Caco-2 (cell line): ENCODE measurements around the gene RD3L. TPM values are rescaled to one million over a fixed set of nuclear protein-coding genes. Genes with fewer than 3 reads are reported as not detected.

Experiments used
- BruUV-seq: library from RNA; stranded (reverse); fragments of 400-500 nt; replicated peaks from 2 replicates; lab custom pipeline; 2021; lab: Mats Ljungman, UMichigan
- CTCF ChIA-PET: fragments of 300-600 bp; sonication (Branson Sonifier 250); formaldehyde crosslinking; loops from one replicate; lab custom pipeline; 2022; ENCODE audit warnings: antibody characterized with exemption; lab: Charles Lee
- POLR2A ChIA-PET: fragments of 300-600 bp; sonication (Branson Sonifier 250); formaldehyde crosslinking; loops from one replicate; lab custom pipeline; 2022; ENCODE audit warnings: antibody characterized with exemption; lab: Charles Lee
- DNase-seq, 2 experiments: peaks; one replicate each; pipeline versions ENCODE4 v3.0.0 to v3.0.0-alpha.2; 2020 to 2022
- H3K27me3 ChIP-seq: replicated peaks from 2 replicates; pipeline ENCODE4 v1.6.0; 2011; ENCODE audit warnings: low read length; ENCODE audit not compliant: control insufficient read depth, insufficient read depth
- H3K36me3 ChIP-seq: 2 replicates; pipeline ENCODE4 v1.5.1; 2011; ENCODE audit warnings: low read length; ENCODE audit not compliant: control insufficient read depth, insufficient read depth
- H3K4me1 ChIP-seq: fragments of 250-450 bp; sonication (Bioruptor Pico); 2 replicates; pipeline ENCODE4 v1.5.1; 2020; ENCODE audit warnings: mild to moderate bottlenecking
- H3K4me3 ChIP-seq: 2 replicates; pipeline ENCODE4 v1.5.1; 2011; ENCODE audit warnings: low read depth, mild to moderate bottlenecking, control low read depth, low read length
- H3K9me3 ChIP-seq: fragments of 250-450 bp; sonication (Bioruptor Pico); 2 replicates; pipeline ENCODE4 v1.5.1; 2020; ENCODE audit warnings: mild to moderate bottlenecking, moderate library complexity
- H3K27ac Mint-ChIP-seq: one replicate; pipeline ENCODE4 v1.8.0; 2022; ENCODE audit warnings: mixed read lengths; ENCODE audit not compliant: unreplicated experiment
- H3K27me3 Mint-ChIP-seq: one replicate; pipeline ENCODE4 v1.8.0; 2022; ENCODE audit warnings: mixed read lengths; ENCODE audit not compliant: insufficient read depth, unreplicated experiment
- H3K36me3 Mint-ChIP-seq: one replicate; pipeline ENCODE4 v1.8.0; 2022; ENCODE audit warnings: mild to moderate bottlenecking, mixed read lengths; ENCODE audit not compliant: insufficient read depth, unreplicated experiment
- H3K4me1 Mint-ChIP-seq: one replicate; pipeline ENCODE4 v1.8.0; 2022; ENCODE audit warnings: low read depth, mixed read lengths; ENCODE audit not compliant: unreplicated experiment
- H3K4me3 Mint-ChIP-seq: one replicate; pipeline ENCODE4 v1.8.0; 2022; ENCODE audit warnings: mild to moderate bottlenecking, moderate library complexity, mixed read lengths; ENCODE audit not compliant: unreplicated experiment
- H3K9me3 Mint-ChIP-seq: one replicate; pipeline ENCODE4 v1.8.0; 2022; ENCODE audit warnings: mixed read lengths; ENCODE audit not compliant: unreplicated experiment
- intact Hi-C: fragments of 100-400 bp; cut with micrococcal nuclease; formaldehyde crosslinking; loops from one replicate; pipeline ENCODE4 v1.10.0; 2022; ENCODE audit not compliant: unreplicated experiment
- total RNA-seq: library from RNA; stranded (reverse); gene quantifications from 2 replicates; pipeline ENCODE4 v1.2.3, GENCODE V29; 2022
- TF ChIP-seq, protein P1 (sequence below), 2 experiments: fragments of 200-600 bp in 1 of 2; IDR thresholded peaks; 1 replicate in 1 of 2; 2 replicates in 1 of 2; pipeline versions ENCODE4 v1.5.1 to v1.8.0; 2011 to 2022; ENCODE audit warnings: antibody characterized with exemption in 1 of 2, control low read depth in 1 of 2, inconsistent platforms in 1 of 2, low read depth in 1 of 2, low read length in 1 of 2, mild to moderate bottlenecking in 1 of 2, moderate library complexity in 1 of 2; ENCODE audit not compliant: insufficient read depth in 1 of 2, severe bottlenecking in 1 of 2, unreplicated experiment in 1 of 2

RD3L gene
- total RNA-seq, 1 experiment from 2014 or later, result not detected

DNA sequence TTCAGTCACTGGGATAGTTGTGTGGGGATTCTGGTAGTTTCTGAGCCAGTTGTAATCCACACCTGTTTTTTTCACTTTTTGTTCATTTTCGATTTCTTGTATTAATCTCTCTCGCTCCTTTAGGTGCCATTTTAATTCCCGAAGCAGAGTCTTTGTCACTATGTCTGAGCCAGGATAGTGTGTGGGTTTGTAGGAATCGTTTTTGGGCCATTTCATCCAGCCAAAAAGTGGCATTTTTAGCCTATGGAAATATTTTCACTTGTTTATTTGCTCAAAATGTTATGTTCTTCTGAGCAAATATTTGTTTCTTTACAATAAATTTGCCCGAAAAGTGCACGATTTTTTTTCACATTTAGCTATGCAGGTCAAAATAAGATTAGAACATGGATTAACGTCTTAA is 867 bp downstream of the RD3L start:
- no peak for DNase-seq
- no TSS peak for BruUV-seq
- no peaks in the 10 kb centered on the region for H3K36me3 Mint-ChIP-seq
- ChIA-PET CTCF (no interaction called here), POLR2A (no interaction called here)
- no peaks in the 10 kb centered on the region for H3K9me3 Mint-ChIP-seq
- no peak overlapping the region for H3K4me3 Mint-ChIP-seq
- Histone ChIP-seq H3K4me3 (no peak overlapping the region), H3K9me3 (no peaks in the 10 kb centered on the region), H3K27me3 (no peaks in the 10 kb centered on the region), H3K36me3 (no peaks in the 10 kb centered on the region), H3K4me1 (no peaks in the 10 kb centered on the region)
- peaks cover 7% of the 10 kb centered on the region for H3K27me3 Mint-ChIP-seq
- H3K4me1 Mint-ChIP-seq, result no peaks in the 10 kb centered on the region
- intact Hi-C loops, result no loop called here
- TF ChIP-seq, protein P1, sequence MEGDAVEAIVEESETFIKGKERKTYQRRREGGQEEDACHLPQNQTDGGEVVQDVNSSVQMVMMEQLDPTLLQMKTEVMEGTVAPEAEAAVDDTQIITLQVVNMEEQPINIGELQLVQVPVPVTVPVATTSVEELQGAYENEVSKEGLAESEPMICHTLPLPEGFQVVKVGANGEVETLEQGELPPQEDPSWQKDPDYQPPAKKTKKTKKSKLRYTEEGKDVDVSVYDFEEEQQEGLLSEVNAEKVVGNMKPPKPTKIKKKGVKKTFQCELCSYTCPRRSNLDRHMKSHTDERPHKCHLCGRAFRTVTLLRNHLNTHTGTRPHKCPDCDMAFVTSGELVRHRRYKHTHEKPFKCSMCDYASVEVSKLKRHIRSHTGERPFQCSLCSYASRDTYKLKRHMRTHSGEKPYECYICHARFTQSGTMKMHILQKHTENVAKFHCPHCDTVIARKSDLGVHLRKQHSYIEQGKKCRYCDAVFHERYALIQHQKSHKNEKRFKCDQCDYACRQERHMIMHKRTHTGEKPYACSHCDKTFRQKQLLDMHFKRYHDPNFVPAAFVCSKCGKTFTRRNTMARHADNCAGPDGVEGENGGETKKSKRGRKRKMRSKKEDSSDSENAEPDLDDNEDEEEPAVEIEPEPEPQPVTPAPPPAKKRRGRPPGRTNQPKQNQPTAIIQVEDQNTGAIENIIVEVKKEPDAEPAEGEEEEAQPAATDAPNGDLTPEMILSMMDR (IDR thresholded peaks at IDR 0.05; ENCODE audit: insufficient read depth in 1 of 2, low read depth in 1 of 2, low read length in 1 of 2, severe bottlenecking in 1 of 2, unreplicated experiment in 1 of 2), result no peak
- no peak overlapping the region for H3K27ac Mint-ChIP-seq

DNA sequence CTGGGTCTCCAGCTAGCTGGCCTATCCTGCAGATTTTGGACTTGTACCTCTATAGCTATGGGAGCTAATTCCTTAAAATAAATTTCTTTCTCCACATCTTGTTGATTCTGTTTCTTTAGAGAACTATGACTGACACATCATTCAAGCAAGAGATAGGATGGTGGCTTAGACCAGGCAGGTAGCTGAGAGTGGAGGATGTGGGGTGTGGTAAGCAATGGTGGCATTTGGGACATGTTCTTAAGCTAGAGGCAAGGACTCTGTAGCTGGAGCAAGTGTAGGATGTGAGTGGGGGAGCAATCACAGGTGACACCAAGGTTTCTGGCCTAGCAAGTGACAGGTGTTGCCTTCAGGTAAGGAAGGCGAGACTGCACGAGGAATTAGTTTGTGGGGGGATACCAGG is 7.2 kb downstream of the RD3L start:
- no peaks in the 10 kb centered on the region for H3K9me3 Mint-ChIP-seq
- CTCF ChIA-PET, result no interaction called here
- BruUV-seq, result no TSS peak

DNA sequence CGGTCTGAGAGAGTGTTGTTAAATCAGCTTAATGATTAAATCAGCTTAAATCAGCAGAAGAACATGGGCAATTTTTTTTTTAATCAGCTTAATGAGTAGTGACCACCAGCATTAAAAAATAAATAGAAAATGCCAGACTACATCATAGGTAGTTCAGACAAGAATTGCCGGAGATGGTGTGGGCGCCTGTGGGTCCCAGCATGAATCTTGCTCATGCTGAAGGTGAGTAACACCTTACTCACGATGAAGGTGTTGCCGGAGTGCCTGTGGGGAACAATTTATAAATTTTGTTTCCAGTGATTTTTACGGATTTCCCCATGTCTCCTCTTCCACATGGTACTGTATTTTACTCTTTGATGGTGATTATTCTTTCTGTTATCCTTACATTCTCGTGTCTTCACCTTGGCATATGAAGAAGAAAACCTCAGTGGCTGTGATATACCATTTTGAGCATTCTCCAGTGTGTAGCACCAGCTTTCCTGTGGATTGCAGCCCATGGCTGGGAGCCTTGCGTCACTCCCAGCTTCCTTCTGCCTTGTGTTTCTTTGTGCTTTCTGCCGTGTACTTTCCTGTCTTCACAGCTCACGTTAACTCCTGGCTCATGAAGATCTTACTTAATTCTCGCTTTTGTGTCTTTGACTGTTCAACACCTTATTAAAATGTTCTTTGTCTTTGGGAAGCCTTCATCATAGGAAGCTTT is 9.4 kb downstream of the RD3L start:
- Histone ChIP-seq H3K36me3 (no peaks in the 10 kb centered on the region), H3K27me3 (no peaks in the 10 kb centered on the region), H3K4me1 (peaks cover 17% of the 10 kb centered on the region), H3K9me3 (no peaks in the 10 kb centered on the region), H3K4me3 (no peak overlapping the region)
- no peak for DNase-seq
- H3K9me3 Mint-ChIP-seq, result no peaks in the 10 kb centered on the region
- no peak overlapping the region for H3K4me3 Mint-ChIP-seq
- intact Hi-C loops, result no loop called here
- no peaks in the 10 kb centered on the region for H3K27me3 Mint-ChIP-seq
- peaks cover 14% of the 10 kb centered on the region for H3K4me1 Mint-ChIP-seq
- CTCF ChIA-PET, result no interaction called here
- TF ChIP-seq, protein P1 (IDR thresholded peaks at IDR 0.05; ENCODE audit: insufficient read depth in 1 of 2, low read depth in 1 of 2, low read length in 1 of 2, severe bottlenecking in 1 of 2, unreplicated experiment in 1 of 2), result no peak
- BruUV-seq, result no TSS peak
- peak overlapping the region; percentile 20 for H3K27ac Mint-ChIP-seq
- POLR2A ChIA-PET, result no interaction called here
- no peaks in the 10 kb centered on the region for H3K36me3 Mint-ChIP-seq

More for the DNA sequence above, 7.2 kb downstream of the RD3L start:
- Mint-ChIP-seq H3K27ac (no peak overlapping the region), H3K4me3 (no peak overlapping the region), H3K36me3 (no peaks in the 10 kb centered on the region), H3K4me1 (peaks cover 14% of the 10 kb centered on the region), H3K27me3 (peaks cover 2% of the 10 kb centered on the region)
- DNase-seq, result no peak
- intact Hi-C loops, result no loop called here
- H3K9me3 ChIP-seq, result no peaks in the 10 kb centered on the region
- TF ChIP-seq, protein P1 (IDR thresholded peaks at IDR 0.05; ENCODE audit: insufficient read depth in 1 of 2, low read depth in 1 of 2, low read length in 1 of 2, severe bottlenecking in 1 of 2, unreplicated experiment in 1 of 2), result no peak
- H3K36me3 ChIP-seq, result no peaks in the 10 kb centered on the region
- H3K4me1 ChIP-seq, result peaks cover 17% of the 10 kb centered on the region
- POLR2A ChIA-PET, result no interaction called here
- H3K27me3 ChIP-seq, result no peaks in the 10 kb centered on the region
- H3K4me3 ChIP-seq, result no peak overlapping the region
